Stimulated activated naive CD4-positive, alpha-beta T cell (primary cell): ENCODE measurements around the gene LASP1.

Experiments used
- DNase-seq, 6 experiments: peaks; one replicate each; lab custom pipeline; 2025; lab: John Stamatoyannopoulos, UW

LASP1 gene

DNA sequence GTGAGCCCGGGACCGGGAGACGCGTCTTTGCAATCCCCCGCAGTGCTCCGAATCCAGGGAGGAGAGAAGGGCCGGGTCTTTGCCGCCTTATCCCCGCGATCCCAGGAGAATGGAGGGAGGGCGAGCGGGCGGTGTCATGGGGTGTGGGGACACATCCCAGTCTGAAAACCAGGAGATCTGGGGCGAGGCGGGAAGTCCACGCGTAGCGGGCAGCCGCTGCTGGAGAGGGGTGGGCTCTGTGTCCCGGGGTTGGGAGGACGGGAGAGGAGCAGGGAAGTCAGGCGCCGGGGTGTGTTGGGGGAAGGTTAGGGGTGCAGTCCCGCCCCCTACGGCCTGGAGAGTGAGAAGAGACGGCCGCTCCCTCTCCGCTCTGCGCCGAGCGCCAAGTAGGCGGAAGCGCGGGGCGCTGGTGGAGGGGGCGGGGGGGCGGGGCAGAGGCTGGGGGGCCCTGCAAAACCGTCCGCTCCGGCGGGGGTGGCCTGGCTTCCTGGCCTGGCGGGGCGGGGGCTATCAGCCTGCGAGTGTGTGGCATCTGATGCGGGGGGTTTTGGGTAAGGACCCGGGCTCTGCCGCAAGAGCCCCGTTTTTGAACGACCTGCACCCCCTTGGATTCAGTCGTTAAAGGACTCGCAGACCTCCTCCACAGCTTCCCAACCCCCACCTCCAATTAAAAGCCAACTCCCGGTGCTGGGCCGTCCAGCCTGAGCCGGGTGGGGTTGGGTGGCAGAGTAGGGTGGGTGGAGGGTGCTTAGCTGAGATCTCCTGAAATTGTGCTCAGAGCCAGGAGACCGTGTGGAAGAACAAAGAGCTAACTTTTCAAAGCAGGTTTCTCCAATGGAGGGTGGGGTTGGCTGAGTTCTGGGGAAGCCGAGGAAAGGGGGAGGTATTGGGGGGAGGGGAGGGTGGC lies 654 bp downstream of the LASP1 start:
- DNase-seq = peak; percentile 47 to 69 (median 66)

DNA sequence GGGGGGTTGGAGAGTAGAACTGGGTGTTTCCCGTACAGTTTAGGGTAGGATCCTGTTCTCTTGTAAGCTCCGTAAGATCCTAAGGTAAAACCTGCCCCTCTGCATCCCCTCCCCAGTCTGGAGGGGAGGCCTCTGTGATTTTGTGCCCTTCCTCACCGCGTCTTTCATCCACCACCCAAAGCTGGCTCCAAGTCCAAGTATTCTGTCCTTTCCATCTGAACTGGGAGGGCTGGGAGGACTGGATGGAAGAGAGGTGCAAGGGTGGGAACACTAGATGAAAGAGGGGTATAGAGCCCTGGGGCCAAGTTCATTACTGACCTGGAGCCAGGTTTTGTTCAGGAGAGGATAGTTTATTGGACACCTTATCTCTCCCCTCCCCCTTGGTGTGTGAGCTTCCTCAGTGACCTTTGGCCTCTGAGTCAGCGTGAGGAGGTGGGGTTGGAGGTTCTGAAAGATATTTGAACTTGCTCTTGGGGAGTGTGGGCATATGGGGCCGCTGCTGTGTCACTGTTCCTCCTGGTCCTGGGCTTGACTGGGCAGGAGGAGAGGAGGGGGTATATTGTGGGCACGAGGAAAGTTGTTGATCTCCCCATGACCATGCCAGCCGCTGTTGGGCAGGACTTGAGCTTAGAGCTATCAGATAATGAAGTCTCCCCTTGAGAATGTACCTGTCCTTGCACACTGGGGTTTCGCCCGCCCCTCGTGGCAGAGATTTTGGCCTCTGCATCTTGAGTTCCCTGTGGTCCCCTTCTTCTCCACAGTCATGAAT lies 1.6 kb downstream of the LASP1 start:
- peak; percentile 35 to 60 (median 52) for DNase-seq

DNA sequence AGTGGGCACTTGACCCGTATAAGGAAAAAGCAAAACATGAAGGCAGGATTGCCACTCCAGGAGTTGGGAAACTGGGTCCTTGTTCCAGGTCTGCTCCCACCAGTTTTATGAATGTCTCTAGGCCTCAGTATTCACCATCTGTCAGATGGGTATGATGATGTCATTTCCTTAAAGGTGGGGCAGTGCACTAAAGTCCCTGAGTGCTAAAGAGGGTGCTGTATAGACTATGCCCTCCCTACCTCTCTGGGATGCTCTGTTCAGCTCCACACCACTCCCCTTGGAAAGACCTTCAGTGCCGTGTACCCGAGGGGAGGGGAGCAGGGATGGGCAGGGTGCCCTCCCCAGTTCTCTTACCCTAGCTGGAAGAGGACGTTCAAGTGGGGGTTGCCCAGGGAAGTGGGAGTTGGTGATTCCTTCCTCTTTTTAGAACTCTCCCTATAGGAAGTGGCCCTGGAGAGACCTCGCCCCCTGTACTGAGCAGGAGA lies 2.2 kb downstream of the LASP1 start:
- no peak for DNase-seq

DNA sequence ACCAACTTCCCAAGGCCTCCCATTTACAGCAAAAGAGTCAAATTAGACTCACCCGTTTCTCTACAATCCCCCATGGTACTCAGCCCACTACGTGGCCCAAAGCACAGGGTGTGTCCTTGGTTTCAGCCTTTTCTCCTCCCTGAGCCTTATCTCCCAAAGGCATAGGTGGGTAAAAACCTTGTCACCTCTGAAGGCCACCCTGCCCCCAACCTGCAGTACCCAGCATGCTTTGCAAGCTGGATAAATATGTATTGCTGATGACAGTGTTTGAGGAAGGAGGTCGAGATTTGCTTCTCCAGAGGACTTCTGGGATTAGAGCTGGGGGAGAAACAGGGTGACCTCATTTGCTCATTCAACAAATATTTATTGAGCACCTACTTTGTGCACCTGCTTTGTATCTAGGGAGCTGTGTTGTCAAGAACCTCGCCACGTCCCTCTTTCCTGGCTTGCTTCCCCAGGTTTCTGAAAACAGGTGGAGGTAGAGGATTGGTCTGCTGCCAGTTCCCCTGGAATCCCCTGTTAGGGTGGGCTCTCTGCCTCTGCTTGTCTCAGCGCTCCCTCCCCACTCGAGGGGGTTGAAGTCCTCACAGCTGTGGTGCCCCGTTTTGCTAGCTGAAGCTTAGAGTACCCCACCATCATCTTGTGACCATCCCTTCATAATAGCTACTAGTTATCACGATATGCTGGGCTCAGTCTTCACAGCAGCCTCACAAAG lies 3.0 kb downstream of the LASP1 start:
- DNase-seq = no peak

DNA sequence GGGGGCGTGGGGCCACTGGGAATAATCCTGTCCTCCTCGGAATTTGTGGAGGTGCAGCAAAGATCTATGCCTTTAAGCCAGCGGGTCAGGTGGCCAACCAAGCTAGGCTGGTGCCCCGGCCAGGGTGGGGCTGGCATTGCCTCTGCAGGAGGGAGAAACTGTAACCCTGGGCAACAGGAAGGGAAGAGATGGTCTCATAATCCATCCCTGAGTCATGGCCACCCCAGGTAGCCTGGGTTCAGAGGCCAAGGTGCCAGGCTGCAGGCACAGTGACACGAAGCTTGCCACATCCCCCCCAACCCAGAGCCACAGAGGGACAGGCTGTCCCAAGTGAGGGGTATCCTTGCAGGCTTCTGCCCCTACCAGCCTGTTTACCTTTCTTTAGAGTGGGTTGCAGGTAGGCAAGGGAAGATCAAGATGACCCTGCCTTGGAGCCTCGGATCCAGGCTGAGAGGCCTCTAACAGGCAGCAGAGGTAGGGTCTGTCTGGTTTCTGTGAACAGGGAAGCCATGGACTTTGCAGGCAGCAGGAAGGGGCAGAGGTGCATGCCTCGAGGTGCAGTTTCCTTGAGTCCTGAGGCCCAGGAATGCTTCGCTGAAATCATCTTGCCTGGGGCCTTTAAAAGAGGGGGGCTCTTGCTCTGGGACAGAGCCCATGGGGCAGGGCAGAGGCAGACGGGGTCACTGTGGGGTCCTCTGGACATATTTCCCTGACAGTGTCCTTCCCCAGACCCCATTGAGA lies 4.0 kb downstream of the LASP1 start:
- no peak for DNase-seq

DNA sequence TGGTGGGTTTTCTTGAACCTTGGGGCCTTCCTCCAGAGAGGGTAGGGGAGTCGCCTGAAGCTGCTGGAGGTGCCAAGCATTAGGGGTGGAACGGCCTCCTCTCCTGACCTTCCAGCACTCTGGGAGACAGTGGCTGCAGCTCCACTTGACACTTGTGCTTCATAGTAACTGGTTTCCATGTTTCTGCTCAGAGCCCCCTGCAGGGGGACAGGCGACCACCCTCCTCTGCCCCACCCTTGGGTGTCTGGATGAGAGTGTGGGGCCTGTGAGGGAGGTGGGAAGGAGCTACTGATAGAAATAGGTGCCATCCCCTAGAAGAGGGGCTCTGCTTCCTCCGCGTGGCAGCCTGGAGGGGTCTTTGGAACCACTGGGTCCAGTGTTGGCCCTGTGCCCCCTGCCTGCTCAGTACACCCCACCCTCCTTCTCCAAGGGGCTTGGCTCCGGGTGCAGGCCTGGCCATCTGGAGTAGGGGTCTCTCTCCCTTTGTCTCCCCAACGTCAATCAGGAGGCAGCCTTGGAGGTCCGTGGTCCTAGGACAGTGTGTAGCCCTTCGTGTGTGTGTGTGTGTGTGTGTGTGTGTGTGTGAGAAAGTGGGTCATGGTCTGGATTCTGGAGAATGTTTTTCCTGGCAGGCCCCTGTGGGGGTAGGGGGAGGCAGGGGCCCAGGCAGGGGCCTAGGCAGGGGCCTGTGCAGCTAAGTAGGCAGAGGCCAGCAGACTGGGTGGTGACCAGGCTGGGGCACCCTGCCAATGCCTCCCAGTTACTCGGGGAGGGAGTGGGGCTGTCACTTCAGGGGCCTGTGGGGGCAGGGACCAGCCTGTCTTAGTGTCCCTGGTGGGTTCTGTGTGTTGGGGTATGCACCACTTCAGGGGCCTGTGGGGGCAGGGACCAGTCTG lies 4.9 kb downstream of the LASP1 start:
- DNase-seq = no peak

DNA sequence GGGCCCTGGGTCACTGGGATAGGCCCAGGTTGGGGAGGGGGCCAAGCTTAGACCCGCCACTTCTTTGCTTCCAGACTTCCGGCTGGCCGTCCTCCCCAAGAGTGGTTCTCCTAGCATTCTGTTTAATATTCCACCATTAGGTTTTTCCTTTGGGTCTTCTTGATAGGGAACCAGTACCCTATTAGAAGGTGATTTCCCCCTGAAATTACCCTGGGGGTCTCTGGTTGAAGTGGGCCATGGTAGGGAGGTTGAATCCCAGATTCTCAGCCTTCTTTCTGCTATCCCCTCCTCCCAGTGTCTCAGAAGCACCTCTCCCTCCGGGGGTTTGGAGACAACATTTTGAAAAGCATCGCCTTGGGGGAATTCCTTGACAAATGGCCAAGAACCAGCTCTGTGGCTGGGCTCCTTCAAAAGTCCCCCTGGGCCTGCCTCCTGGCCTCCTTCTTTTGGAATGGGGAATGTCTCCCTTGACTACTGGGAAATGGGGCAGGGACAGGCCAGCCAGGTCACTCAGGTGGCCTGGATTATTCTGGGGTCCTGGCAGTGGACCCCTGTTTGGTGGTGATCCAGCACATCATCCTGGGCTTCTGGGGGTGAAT lies 5.7 kb downstream of the LASP1 start:
- DNase-seq = no peak

DNA sequence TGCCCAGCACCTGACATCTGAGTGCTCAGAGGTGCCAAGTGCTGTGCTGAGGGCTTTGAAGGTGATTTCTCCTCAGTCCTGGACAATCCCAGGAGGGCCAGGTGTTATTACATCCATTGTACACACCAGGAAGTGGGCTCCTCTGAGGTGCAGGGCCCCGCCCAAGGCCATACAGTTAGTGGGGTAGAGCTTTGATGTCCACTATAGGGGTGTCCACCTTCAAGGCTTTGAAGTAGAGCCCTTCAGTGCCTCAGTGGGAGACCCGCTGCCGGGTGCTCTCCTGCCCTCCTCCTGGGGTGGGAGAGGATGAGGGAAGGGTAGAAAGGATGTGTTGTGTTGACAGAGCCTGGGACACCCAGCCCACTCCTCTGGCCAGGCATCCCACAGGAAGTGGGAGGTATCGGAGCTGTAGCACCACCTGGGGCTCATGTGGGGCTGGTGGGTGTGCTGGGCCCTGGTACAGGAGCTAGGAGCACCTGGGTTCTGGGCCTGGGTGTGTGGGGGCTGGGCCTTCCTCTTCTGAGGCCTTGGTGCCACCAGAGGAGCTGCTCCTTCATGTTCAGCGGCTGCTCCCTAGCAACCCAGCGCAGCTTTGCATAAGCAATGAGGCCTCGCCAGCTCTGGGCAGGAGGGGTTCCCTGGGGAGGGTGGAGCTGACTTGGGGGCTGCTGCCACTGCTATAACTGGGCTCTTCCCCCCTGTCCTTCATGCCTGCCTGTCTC lies 7.4 kb downstream of the LASP1 start:
- DNase-seq = peak; percentile 32 to 53 (median 41)

DNA sequence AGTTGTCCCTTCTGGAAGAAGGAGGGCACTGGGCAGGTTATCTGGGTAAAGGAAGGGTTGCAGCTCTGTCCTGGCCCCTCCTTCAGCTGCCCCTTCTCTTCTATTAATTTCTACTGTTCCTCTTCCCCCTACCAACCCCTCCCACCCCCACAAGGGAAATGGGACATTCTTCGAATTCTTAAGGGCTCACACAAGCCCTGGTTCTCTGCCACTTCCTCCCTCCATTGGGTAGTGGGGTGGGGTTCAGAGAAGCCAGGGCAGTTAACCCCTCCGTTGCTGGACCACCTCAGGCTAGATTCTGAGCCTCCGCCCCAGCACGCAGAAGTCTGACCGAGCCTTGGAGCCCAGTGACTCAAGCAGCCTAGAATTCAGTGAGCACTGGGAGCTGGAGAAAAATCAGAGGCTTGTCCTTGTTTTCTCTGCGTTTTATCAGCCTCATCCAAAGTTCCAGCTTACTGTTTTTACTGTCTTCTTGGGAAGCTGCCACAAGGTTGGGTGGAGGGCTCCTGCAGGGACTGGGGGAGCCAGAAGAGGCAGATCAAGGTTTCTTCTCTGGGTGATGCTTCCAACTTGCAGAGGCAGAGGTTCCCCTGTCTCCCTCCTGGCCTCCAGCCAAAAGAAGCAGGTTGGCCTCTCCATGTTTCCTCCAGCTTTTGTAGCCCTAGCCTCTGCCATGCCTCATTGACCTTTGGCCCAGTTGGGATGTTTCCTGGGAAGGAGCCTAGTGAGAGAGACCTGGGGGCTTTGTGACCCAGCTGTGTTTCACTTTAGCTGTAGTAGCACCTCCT lies 10.2 kb downstream of the LASP1 start:
- peak in 3 of 6 experiments; percentile 17 to 30 (median 24) for DNase-seq

DNA sequence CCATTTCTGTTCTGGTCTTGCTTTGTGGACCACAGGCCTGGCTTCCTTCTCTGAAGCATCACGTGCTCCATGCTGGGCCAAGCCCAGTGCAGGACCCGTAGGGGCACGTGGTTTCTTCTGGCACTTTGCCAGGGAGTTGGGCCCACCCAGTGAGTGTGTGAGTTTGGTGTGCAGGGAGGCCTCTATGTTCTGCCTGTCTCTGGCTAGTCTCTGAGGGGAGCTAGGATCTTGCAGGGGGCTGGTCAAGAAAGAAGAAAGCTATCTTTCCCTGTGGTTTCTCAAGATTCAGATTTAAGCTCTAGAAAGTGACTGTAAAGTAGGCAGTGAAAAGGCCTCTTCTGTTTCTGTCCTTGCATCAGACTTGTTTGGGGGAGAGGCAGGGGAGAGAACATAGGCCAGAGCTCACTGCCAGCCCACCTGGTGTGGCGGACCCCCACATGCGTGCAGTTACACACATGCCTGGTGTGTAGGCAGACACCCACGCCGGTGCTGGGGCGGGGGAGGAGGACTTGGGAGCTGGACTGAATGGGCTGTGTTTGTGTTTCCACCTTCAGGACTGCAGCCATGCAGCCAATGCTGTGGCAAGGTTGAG lies 11.8 kb downstream of the LASP1 start:
- peak in 3 of 6 experiments; percentile 12 to 55 (median 27) for DNase-seq

DNA sequence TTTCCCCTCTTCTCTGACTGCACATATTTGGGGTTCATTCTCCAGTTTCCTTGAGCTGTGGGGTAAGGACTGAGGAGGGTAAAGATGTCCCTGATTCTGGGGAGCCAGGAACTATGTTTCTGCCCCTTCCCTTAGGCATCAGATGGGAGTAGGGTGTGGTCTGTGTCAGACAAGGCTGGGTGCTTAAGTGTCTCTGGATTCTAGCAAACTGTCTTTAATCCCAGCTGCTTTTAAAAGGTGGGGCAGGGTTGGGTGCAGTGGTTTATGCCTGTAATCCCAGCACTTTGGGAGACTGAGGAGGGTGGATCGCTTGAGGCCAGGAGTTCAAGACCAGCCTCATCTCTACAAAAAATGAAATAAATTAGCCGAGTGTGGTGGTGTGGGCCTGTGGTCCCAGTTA lies 13.0 kb downstream of the LASP1 start:
- no peak for DNase-seq

DNA sequence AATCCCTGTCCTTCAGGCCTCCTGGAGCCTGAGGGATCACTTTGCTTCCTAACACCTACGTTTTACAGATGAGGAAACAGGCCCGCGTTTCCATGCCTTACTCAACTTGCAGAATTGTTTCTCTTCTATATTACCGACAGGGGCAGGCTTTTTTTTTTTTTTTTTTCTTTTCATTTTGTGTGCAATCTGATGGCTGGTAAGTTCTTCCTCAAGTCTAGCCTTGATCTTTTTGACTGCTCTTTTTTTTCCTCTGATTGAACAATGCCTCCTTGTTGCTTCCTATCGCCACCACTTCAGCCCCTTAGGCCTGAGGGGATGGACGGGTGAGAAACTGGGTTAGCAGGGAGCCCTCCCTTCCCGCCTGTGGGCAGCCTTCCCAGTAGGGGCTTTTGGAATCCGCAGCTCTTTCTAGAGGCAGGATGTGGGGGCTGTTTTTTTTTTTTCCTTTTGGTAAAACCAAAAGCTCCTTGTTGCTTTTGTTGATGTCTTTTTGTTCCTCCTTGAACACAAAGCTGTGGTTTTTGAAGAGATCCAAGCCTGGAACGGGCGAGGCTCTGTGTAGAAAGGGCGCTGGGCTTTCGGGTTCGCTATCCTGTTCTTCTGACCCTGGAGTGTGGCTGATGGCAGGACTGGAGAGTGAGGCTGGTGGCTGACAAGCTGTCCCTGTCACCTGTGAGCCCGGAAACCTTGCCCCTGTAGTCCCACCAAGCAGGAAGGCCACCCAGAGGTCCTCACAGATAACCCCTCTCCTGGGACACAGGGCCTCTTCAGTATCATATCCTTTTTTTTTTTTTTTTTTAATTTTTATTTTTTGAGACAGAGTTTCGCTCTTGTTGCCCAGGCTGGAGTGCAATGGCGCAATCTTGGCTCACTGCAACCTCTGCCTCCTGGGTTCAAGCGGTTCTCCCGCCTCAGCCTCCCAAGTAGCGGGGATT lies 14.0 kb downstream of the LASP1 start:
- DNase-seq = peak in 3 of 6 experiments; percentile 10 to 25 (median 23)

DNA sequence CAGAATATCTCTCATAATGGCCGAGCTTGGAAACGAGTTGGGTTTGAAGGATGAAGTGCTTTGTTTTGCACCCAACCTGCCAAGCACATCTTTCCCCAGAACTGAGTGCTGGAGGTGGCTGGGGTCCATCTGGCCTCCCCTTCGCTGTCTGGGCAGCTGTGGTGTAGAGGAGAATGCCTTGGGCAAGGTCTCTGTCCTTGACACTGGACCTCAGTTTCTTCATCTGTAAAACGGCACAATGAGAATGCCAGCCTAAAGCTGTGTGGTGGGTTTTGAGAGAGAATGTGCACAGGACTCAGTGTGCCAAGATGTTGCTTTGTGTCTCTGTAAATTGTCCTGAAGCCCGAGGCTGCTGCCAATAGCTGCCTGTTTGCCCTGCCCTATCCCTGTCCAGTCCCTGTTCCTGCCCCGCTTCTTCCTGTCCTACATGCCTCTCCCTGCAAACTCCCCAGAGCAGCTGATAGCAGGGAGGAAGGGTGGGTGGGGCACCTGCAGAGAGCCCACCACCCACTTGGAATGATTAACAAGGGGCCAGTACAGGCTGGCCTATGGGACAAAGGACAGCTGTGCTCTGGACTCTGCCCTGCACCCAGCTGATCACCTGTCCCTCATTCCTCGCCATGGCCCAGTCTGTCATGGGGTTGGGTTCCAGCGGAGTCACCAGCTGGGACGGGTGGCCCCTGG lies 15.3 kb downstream of the LASP1 start:
- DNase-seq = no peak

DNA sequence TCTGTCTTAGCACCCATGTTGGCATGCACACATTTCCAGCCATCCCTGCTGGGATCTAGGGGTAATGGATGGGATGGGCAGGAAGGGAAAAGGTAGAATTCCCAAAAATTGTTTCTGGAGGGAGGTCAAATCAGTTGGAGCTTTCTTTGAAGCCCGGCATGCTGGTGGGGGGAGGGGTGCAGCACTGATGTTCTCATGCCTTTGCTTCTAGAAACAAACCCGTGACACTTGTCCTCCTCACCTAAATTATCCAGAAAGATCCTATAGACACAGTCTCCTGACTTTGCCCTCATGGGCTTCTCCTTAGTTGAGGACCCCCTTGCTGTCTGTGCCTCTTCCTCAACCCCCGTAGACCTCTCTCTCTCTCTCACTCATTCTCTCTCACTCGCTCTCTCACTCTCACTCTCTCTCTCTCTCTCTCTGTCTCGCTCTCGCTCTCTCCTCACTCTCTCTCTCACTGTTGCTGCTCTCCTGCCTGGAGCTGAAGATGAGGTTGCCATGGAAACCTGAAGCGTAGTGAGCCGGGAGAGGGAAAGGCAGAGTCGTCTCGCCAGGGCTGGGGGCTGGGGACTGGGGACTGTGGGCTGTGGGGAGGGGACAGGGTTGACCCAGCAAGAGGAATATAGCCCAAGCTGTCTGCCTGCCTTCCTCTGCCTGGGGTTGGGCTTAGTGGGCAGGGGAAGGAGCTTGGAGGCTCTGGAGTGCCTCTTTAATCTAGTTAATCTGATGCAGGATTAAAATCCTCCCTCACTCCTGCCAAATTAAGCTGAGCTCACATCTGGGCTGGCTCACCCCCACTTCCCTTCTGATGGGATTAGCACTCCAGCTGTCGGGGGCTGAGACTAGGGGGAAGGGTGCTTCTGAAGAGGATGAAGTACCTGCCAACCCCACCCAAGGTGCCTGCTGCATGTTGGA lies 16.1 kb downstream of the LASP1 start:
- DNase-seq = peak in 1 of 6 experiments; percentile 15

DNA sequence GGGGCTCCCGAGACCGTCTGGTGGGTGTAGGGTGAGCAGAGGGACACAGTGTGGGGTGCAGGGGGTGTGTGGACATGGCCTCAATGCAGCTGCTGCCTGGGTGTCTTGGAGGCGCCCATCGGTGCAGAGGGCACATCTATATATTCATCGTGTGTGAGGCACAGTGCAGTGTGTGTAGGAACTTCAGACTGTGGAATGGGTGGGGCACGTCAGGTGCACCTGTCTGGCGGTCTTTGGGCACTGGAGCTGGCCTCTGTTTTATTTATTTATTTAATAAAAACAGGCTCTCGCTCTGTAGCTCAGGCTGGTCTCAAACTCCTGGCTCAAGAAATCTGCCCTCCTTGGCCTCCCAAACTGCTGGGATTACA lies 16.8 kb downstream of the LASP1 start:
- no peak for DNase-seq
